ENCODE measurements around the gene TRAF3.

DNA sequence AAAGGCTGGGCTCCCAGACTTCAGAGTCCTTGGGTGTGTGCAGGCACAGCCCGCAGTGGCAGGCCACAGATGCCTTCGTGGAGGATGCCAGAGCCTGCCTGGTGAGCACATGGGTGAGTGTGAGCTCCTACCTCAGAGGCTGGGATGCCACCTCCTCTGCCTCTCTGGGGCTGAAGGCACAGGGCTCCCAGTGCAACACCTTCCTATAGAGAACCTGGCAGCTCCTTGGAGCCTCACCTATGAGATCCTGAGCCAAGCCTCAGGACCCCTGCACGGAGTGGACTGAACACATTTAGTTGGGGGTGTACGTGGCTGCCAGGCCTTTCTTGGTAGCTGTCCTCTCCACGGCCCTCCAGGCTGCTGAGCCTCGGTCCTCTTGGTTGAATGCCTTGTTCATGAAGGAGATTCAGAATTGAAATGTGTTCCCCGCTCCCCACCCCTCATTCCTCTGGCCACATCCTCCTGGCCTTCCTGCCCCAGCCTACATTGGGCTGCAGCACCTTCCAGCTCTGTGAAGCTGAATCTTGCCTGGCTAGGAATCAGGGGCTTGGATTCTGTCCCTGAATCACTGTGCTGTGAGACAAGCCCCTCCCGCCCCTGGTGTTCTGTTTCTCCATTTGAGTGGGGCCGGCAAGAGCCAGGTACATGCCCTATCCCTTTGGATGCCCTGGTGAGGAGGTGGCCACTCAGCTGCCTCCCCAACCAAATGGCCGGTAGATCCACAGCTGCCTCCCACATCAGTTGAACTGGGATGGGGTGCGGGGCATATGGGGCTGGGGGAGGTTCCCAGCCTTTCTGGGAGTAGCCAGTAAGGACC is 38.7 kb upstream of the TRAF3 start:
- TF ChIP-seq, protein P1, sequence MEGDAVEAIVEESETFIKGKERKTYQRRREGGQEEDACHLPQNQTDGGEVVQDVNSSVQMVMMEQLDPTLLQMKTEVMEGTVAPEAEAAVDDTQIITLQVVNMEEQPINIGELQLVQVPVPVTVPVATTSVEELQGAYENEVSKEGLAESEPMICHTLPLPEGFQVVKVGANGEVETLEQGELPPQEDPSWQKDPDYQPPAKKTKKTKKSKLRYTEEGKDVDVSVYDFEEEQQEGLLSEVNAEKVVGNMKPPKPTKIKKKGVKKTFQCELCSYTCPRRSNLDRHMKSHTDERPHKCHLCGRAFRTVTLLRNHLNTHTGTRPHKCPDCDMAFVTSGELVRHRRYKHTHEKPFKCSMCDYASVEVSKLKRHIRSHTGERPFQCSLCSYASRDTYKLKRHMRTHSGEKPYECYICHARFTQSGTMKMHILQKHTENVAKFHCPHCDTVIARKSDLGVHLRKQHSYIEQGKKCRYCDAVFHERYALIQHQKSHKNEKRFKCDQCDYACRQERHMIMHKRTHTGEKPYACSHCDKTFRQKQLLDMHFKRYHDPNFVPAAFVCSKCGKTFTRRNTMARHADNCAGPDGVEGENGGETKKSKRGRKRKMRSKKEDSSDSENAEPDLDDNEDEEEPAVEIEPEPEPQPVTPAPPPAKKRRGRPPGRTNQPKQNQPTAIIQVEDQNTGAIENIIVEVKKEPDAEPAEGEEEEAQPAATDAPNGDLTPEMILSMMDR (IDR thresholded peaks at IDR 0.05; ENCODE audit: low read depth, low read length, missing input control), result no peak
- TF ChIP-seq JUND (IDR thresholded peaks at IDR 0.05), result no peak
- TF ChIP-seq, protein P2, sequence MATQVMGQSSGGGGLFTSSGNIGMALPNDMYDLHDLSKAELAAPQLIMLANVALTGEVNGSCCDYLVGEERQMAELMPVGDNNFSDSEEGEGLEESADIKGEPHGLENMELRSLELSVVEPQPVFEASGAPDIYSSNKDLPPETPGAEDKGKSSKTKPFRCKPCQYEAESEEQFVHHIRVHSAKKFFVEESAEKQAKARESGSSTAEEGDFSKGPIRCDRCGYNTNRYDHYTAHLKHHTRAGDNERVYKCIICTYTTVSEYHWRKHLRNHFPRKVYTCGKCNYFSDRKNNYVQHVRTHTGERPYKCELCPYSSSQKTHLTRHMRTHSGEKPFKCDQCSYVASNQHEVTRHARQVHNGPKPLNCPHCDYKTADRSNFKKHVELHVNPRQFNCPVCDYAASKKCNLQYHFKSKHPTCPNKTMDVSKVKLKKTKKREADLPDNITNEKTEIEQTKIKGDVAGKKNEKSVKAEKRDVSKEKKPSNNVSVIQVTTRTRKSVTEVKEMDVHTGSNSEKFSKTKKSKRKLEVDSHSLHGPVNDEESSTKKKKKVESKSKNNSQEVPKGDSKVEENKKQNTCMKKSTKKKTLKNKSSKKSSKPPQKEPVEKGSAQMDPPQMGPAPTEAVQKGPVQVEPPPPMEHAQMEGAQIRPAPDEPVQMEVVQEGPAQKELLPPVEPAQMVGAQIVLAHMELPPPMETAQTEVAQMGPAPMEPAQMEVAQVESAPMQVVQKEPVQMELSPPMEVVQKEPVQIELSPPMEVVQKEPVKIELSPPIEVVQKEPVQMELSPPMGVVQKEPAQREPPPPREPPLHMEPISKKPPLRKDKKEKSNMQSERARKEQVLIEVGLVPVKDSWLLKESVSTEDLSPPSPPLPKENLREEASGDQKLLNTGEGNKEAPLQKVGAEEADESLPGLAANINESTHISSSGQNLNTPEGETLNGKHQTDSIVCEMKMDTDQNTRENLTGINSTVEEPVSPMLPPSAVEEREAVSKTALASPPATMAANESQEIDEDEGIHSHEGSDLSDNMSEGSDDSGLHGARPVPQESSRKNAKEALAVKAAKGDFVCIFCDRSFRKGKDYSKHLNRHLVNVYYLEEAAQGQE (IDR thresholded peaks at IDR 0.05), result no peak
- TF ChIP-seq FOXA1 (IDR thresholded peaks at IDR 0.05), result no peak
- no peak for TF ChIP-seq TAF1 (conservative IDR thresholded peaks at IDR 0.05)
- no peak for TF ChIP-seq SP1 (IDR thresholded peaks at IDR 0.05)
- TF ChIP-seq HNF4A (conservative IDR thresholded peaks at IDR 0.05), result no peak
- no peak for TF ChIP-seq FOXA2 (IDR thresholded peaks at IDR 0.05)
- TF ChIP-seq, protein P3, sequence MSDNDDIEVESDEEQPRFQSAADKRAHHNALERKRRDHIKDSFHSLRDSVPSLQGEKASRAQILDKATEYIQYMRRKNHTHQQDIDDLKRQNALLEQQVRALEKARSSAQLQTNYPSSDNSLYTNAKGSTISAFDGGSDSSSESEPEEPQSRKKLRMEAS (IDR thresholded peaks at IDR 0.05), result no peak
- TF ChIP-seq RAD21 (IDR thresholded peaks at IDR 0.05), result no peak

Measured in liver (tissue), 3 donors.